HG02852 (cell line): ENCODE data around the gene NUAK2.
"Not testable (repeated sequence)": the region's sequence is repeated elsewhere in the genome, so short reads cannot be mapped to it uniquely, and the experiment has no call there.

Experiments used
- ATAC-seq: cut with Tn5 transposase; IDR thresholded peaks from one replicate; pipeline ENCODE4 v1.9.1; 2021; ENCODE audit warnings: mild to moderate bottlenecking, moderate library complexity; ENCODE audit not compliant: unreplicated experiment

The NUAK2 gene

GRCh38 chr1:205321162-205321958, at the start of gene NUAK2:
Gene NUAK2, minus strand, starts transcription at chr1:205321745. Its CDS starts 117 bp downstream, at chr1:205321628.
- peak; percentile 55 for ATAC-seq

GRCh38 chr1:205370780-205371179, 49.2 kb upstream of the NUAK2 start:
- ATAC-seq: no peak

GRCh38 chr1:205369701-205370123, 48.2 kb upstream of the NUAK2 start:
- ATAC-seq: no peak

- ATAC-seq: no peak
Measured at GRCh38 chr1:205368478-205368877, 46.9 kb upstream of the NUAK2 start.

GRCh38 chr1:205365945-205366463, 44.5 kb upstream of the NUAK2 start:
- no peak for ATAC-seq

GRCh38 chr1:205365086-205365485, 43.5 kb upstream of the NUAK2 start:
- not testable (repeated sequence) for ATAC-seq

- no peak for ATAC-seq
Measured at GRCh38 chr1:205360891-205361290, 39.3 kb upstream of the NUAK2 start.

GRCh38 chr1:205359771-205360565, 38.4 kb upstream of the NUAK2 start:
- no peak for ATAC-seq

GRCh38 chr1:205358579-205358978, 37.0 kb upstream of the NUAK2 start:
- no peak for ATAC-seq

- no peak for ATAC-seq
Measured at GRCh38 chr1:205357567-205357966, 36.0 kb upstream of the NUAK2 start.

GRCh38 chr1:205356440-205357139, 35.0 kb upstream of the NUAK2 start, which contains the start of gene KLHDC8A:
Gene KLHDC8A, minus strand, starts transcription at chr1:205356922. Its CDS starts 13,318 bp downstream, at chr1:205343604.
- ATAC-seq: no peak

- no peak for ATAC-seq
Measured at GRCh38 chr1:205355075-205355453, 33.5 kb upstream of the NUAK2 start.

- ATAC-seq: no peak
Measured at GRCh38 chr1:205354259-205355074, 32.9 kb upstream of the NUAK2 start.

GRCh38 chr1:205353612-205354011, 32.1 kb upstream of the NUAK2 start:
- no peak for ATAC-seq

GRCh38 chr1:205353191-205353590, 31.6 kb upstream of the NUAK2 start:
- ATAC-seq: no peak

GRCh38 chr1:205351984-205352713, 30.6 kb upstream of the NUAK2 start:
- ATAC-seq: no peak

GRCh38 chr1:205350691-205351141, 29.2 kb upstream of the NUAK2 start:
- ATAC-seq: no peak

- no peak for ATAC-seq
Measured at GRCh38 chr1:205350124-205350523, 28.6 kb upstream of the NUAK2 start.
